22Rv1 (cell line): Measurements from ENCODE around the gene NRXN3.

Source experiments
- CTCF ChIP-seq: fragments of 450-650 bp; IDR thresholded peaks from 2 replicates; pipeline ENCODE4 v1.5.1; 2017; ENCODE audit warnings: mild to moderate bottlenecking
- ZFX ChIP-seq: fragments of 450-650 bp; IDR thresholded peaks from 2 replicates; pipeline ENCODE4 v1.6.1; 2017; ENCODE audit warnings: antibody characterized with exemption, borderline replicate concordance

GRCh38 chr14:79271122-79271521 is 1100.9 kb downstream of the NRXN3 start:
- TF ChIP-seq CTCF (no peak), ZFX (no peak)
